HT1080 (cell line): ENCODE measurements around the gene SPCS1. TPM values are rescaled to one million over a fixed set of nuclear protein-coding genes. Genes with fewer than 3 reads are reported as not detected.

Experiments used
- DNase-seq: peaks from one replicate; pipeline ENCODE4 v3.0.0-alpha.2; 2015; ENCODE audit warnings: low read depth
- total RNA-seq: library from RNA; depleted of rRNA; stranded (reverse); fragments of >200 nt; shearing (Covaris generic); gene quantifications from 2 replicates; pipeline ENCODE4 v1.2.3, GENCODE V29; 2014

The SPCS1 gene
- total RNA-seq, 1 experiment from 2014 or later, result 208 TPM

GRCh38 chr3:52694528-52695189 is 11.2 kb upstream of the SPCS1 start:
- DNase-seq, result no peak

GRCh38 chr3:52695798-52696671 is 9.9 kb upstream of the SPCS1 start:
- DNase-seq, result no peak

- no peak for DNase-seq
These were observed 8.9 kb upstream of the SPCS1 start for GRCh38 chr3:52696830-52697631.

GRCh38 chr3:52697632-52697965 is 8.3 kb upstream of the SPCS1 start:
- no peak for DNase-seq

- no peak for DNase-seq
These were observed 2.6 kb upstream of the SPCS1 start for GRCh38 chr3:52703341-52703740.

- DNase-seq, result peak; percentile 26
These were observed 1.1 kb upstream of the SPCS1 start for GRCh38 chr3:52704611-52705437.

GRCh38 chr3:52705438-52705687 is 543 bp upstream of the SPCS1 start:
- DNase-seq, result no peak

GRCh38 chr3:52707585-52707984 is 1.7 kb downstream of the SPCS1 start:
- DNase-seq, result no peak

GRCh38 chr3:52710512-52710911 is 4.6 kb downstream of the SPCS1 start:
- no peak for DNase-seq

GRCh38 chr3:52712291-52713212 is 6.6 kb downstream of the SPCS1 start:
- no peak for DNase-seq

- DNase-seq, result no peak
These were observed 8.7 kb downstream of the SPCS1 start for GRCh38 chr3:52714335-52715302.

GRCh38 chr3:52715714-52716305 is 9.9 kb downstream of the SPCS1 start:
- no peak for DNase-seq

- no peak for DNase-seq
These were observed 13.7 kb downstream of the SPCS1 start for GRCh38 chr3:52719618-52720017.

- no peak for DNase-seq
These were observed 15.3 kb downstream of the SPCS1 start for GRCh38 chr3:52721002-52721729.

- DNase-seq, result no peak
These were observed 15.8 kb downstream of the SPCS1 start for GRCh38 chr3:52721730-52722008.

GRCh38 chr3:52722491-52722890 is 16.6 kb downstream of the SPCS1 start:
- no peak for DNase-seq

- no peak for DNase-seq
These were observed 18.0 kb downstream of the SPCS1 start for GRCh38 chr3:52723935-52724334.

- no peak for DNase-seq
These were observed 18.6 kb downstream of the SPCS1 start for GRCh38 chr3:52724511-52724910.
